ENCODE results near the gene RFC2.
"Not testable (repeated sequence)": the region's sequence is repeated elsewhere in the genome, so short reads cannot be mapped to it uniquely, and the experiment has no call there.

RFC2 gene

DNA sequence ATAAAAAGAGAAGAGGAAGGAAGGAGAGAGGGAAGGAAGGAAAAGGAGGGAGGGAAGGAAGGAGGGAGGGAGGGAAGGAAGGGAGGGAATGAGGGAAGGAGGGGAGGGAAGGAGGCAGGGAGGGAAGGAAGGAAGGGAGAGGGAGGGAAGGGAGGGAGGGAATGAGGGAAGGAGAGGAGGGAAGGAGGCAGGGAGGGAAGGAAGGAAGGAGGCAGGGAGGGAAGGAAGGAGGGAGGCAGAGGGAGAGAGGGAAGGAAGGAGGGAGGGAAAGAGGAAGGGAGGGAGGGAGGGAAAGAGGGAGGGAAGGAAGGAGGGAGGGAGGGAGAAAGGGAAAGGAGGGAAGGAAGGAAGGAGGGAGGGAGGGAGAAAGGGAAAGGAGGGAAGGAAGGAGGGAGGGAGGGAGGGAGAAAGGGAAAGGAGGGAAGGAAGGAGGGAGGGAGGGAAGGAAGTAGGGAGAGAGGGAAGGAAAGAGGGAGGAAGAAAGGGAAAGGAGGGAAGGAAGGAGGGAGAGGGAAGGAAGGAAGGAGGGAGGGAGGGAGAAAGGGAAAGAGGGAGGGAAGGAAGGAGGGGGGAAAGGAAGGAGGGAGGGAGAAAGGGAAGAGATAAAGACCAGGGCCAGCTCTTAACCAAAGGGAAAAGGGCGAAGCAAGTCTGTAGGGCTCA lies 50.1 kb downstream of the RFC2 start:
- TF ChIP-seq, protein P1, sequence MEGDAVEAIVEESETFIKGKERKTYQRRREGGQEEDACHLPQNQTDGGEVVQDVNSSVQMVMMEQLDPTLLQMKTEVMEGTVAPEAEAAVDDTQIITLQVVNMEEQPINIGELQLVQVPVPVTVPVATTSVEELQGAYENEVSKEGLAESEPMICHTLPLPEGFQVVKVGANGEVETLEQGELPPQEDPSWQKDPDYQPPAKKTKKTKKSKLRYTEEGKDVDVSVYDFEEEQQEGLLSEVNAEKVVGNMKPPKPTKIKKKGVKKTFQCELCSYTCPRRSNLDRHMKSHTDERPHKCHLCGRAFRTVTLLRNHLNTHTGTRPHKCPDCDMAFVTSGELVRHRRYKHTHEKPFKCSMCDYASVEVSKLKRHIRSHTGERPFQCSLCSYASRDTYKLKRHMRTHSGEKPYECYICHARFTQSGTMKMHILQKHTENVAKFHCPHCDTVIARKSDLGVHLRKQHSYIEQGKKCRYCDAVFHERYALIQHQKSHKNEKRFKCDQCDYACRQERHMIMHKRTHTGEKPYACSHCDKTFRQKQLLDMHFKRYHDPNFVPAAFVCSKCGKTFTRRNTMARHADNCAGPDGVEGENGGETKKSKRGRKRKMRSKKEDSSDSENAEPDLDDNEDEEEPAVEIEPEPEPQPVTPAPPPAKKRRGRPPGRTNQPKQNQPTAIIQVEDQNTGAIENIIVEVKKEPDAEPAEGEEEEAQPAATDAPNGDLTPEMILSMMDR (IDR thresholded peaks at IDR 0.05), result no peak
- H3K4me3 ChIP-seq, result no peak overlapping the region
- no peak for DNase-seq (ENCODE audit: low spot score)
- H3K27ac ChIP-seq, result no peak overlapping the region

DNA sequence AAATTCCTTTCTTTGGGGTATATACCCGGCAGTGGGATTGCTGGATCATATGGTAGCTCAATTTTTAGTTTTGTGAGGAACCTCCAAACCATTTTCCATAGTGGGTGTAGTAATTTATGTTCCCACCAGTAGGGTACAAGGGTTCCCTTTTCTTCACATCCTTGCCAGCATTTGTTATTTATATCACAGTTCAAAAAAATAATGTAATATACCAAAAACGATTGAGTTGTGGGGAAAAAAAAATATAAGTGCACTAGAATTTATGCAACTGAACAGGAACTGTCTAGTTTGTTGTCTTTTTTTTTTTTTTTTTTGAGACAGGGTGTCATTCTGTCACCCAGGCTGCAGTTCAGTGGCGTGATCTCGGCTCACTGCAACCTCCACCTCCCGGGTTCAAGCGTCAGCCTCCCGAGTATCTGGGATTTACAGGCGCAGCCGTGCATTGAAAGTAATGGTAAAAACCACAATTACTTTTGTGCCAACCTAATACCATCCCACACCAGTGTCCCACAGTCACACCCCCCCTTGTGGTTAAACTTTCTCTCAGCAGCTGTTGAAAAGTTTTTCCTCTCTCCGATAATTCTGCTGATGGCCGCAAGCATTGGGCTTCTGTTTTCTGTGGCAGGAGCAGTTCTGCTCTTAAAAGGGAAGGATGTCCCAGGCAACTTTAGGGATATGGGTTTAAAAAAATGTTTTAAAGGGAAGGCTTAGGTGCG lies 51.2 kb downstream of the RFC2 start:
- DNase-seq (ENCODE audit: low spot score), result no peak
- no peak overlapping the region for H3K4me3 ChIP-seq
- H3K27ac ChIP-seq, result no peak overlapping the region
- TF ChIP-seq, protein P1 (IDR thresholded peaks at IDR 0.05), result peak; percentile 38

DNA sequence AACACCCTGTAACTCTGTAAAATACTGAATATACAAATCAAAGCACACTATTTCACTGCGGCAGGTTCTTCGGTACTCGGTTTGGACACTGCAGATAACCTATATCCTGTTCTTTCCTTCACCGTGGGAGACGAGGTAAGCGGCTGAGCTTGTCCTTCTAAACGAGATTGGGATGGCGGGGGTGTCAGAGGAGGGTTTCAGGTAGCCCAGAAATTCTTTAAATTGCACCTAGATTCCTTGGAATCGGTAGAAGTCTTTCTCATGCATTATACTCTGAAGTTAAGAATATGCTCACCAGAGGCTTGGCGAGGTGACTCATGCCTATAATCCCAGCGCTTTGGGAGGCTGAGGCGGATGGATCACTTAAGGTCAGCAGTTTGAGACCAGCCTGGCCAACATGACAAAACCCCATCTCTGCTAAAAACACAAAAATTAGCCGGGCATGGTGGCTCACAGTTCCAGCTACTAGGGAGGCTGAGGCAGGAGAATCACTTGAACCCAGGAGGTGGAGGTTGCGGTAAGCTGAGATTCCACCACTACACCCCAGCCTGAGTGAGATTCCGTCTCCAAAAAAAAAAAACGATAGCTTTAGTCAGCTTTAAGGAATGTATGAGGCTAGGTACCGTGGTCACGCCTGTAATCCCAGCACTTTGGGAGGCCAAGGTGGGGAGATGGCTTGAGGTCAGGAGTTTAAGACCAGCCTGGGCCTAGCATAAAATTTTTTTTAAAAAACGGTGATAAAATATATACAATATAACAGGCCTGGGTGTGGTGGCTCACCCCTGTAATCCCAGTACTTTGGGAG lies 54.4 kb downstream of the RFC2 start:
- Histone ChIP-seq H3K27ac (no peak overlapping the region), H3K4me3 (no peak overlapping the region)
- TF ChIP-seq, protein P1 (IDR thresholded peaks at IDR 0.05), result no peak
- DNase-seq (ENCODE audit: low spot score), result no peak

DNA sequence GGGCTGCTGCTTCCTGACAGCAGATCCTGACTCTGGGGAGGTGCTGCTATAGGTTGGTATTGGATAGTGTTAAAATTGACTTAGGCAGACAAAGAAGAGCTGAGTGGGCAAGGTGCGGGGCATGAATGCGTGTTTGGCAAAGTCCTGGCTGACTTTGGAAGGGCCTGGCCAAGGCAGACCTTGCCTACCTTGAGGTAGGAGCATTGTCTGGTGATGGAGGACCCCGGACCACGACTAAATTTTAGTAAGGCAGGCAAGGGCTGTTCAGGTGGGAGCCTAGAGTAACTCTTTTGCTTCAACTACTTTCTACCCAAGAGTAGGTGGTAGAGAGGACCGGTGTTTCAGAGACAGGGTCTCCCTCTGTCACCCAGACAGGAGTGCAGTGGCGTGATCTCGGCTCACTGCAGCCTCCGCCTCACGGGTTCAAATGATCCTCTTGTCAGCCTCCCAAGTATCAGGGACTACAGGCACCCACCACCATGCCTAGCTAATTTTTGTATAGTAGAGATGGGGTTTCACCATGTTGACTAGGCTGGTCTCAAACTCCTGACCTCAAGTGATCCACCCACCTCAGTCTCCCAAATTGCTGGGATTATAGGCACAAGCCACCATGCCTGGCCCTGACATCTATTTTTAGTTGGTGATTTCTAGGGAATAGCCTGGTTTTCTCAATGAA lies 56.6 kb downstream of the RFC2 start:
- TF ChIP-seq, protein P1 (IDR thresholded peaks at IDR 0.05), result no peak
- DNase-seq (ENCODE audit: low spot score), result no peak
- Histone ChIP-seq H3K4me3 (no peak overlapping the region), H3K27ac (no peak overlapping the region)

DNA sequence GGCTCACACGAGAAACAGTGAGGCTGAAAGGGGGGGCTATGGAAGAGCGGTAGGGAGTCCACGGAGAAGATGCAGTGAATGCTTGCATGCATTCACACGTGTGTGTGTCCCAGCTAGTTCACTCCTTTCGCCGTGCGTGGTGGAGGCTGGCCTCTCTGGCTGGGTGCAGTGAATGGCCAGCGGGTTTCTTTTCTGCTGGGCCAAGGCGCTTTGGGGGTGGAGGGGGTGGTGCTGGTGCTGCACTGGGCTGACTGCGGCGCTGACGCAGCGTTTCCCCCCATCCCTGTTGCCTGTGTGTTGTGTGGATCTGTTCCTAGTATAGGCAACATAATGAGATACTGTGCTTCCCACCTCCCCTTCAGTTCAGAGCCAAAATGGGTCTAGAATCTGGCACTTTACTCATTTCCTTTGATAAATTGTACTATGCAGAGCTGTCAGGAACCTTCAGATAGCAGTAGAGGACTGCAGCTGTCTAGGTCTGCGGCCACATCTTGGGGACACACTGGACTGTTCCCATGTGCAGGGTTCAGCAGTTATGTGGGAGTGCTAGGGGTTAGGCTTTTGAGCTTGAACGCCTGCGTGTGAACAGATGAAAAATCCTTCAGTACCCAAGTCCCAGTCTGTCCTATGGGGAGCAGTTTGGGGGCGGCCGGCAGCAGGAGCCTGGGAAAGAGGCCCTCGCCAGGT lies 58.1 kb downstream of the RFC2 start:
- DNase-seq (ENCODE audit: low spot score); H3K4me3 ChIP-seq; H3K27ac ChIP-seq: not testable (repeated sequence)

DNA sequence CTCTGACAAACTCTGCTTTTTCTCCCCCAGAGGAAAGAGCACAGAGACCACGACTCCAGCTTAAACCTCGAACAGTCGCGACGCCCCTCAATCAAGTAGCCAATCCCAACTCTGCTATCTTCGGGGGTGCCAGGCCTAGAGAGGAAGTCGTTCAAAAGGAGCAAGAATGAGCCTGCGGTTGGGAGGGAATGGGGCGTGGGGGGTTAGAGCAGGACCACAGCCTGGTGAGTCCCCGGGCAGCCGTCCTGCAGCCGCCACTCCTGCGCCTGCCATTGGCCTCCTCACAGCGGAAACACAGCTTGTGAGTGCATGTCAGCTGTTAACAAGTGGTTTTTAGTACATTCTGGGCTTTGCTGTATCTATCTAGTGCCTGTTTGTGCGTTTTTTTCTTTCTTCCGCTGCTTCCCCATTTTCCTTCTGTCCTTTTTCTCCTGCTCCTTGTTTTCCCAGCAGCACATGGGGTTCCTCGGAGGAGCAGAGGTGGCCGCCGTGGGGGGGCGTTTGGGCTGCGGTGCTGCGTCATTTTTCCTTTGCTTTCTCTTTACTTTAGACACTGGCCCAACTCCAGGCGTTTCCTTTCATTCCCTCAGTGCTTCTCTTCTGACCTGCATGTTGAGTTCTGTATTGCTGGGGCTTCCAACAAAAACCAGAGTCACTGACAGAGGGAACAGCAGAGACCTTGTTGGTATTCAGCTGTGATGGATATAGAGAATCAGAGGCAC lies 58.9 kb downstream of the RFC2 start:
- not testable (repeated sequence) for H3K4me3 ChIP-seq; H3K27ac ChIP-seq; DNase-seq (ENCODE audit: low spot score)

DNA sequence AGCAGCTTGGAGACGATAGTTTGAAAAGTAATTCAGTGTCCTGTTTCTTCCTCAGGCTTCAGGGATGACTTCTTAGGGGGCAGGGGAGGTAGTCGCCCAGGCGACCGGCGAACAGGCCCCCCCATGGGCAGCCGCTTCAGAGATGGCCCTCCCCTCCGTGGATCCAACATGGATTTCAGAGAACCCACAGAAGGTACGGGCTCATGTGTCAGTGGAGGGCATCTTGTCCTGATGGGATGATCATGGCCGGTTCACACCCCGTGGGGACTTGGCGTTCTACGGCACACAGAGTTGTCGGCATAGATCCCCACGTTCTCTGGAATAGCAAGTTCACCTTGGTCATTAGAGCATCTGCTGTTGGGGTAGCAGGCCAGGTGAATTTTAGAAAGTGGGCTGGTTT lies 59.5 kb downstream of the RFC2 start:
- DNase-seq (ENCODE audit: low spot score), result no peak
- Histone ChIP-seq H3K27ac (no peak overlapping the region), H3K4me3 (no peak overlapping the region)
- TF ChIP-seq, protein P1 (IDR thresholded peaks at IDR 0.05), result no peak

All from coronary artery (tissue), 2 donors.